BE2C (cell line): ENCODE measurements around the gene ZBTB8B.

ENCODE experiments used
- DNase-seq: peaks from one replicate; pipeline ENCODE4 v3.0.0-alpha.2; 2020
- H3K27me3 ChIP-seq: fragments of 250-450 bp; sonication (Bioruptor Pico); 2 replicates; pipeline ENCODE4 v1.5.1; 2020; ENCODE audit warnings: mild to moderate bottlenecking
- H3K36me3 ChIP-seq: fragments of 250-450 bp; sonication (Bioruptor Pico); 2 replicates; pipeline ENCODE4 v1.5.1; 2020; ENCODE audit warnings: mild to moderate bottlenecking
- H3K4me1 ChIP-seq: fragments of 250-450 bp; sonication (Bioruptor Pico); 2 replicates; pipeline ENCODE4 v1.5.1; 2020
- H3K4me3 ChIP-seq: 2 replicates; pipeline ENCODE4 v1.5.1; 2011; ENCODE audit warnings: low read depth, low read length
- H3K9me3 ChIP-seq: fragments of 250-450 bp; sonication (Bioruptor Pico); 2 replicates; pipeline ENCODE4 v1.5.1; 2020
- CTCF ChIP-seq: IDR thresholded peaks from 2 replicates; pipeline ENCODE4 v1.5.1; 2012; ENCODE audit warnings: mild to moderate bottlenecking, low read depth, low read length

Gene ZBTB8B

GRCh38 chr1:32487182-32487581, 22.3 kb downstream of the ZBTB8B start:
- H3K27me3 ChIP-seq: no peaks in the 10 kb centered on the region
- no peaks in the 10 kb centered on the region for H3K36me3 ChIP-seq
- no peak overlapping the region for H3K4me3 ChIP-seq
- DNase-seq: no peak
- H3K9me3 ChIP-seq: no peaks in the 10 kb centered on the region
- H3K4me1 ChIP-seq: no peaks in the 10 kb centered on the region
- no peak for TF ChIP-seq CTCF

GRCh38 chr1:32489774-32490454, 25.0 kb downstream of the ZBTB8B start:
- DNase-seq: no peak
- TF ChIP-seq CTCF: no peak
- Histone ChIP-seq H3K36me3 (no peaks in the 10 kb centered on the region), H3K4me1 (no peaks in the 10 kb centered on the region), H3K9me3 (no peaks in the 10 kb centered on the region), H3K4me3 (no peak overlapping the region), H3K27me3 (no peaks in the 10 kb centered on the region)

GRCh38 chr1:32491386-32491785, 26.5 kb downstream of the ZBTB8B start:
- Histone ChIP-seq H3K4me1 (no peaks in the 10 kb centered on the region; the same call in 1 of the 2 replicates), H3K27me3 (no peaks in the 10 kb centered on the region), H3K36me3 (no peaks in the 10 kb centered on the region), H3K9me3 (no peaks in the 10 kb centered on the region), H3K4me3 (no peak overlapping the region)
- no peak for TF ChIP-seq CTCF
- no peak for DNase-seq

- DNase-seq: peak; percentile 55
- Histone ChIP-seq H3K27me3 (no peaks in the 10 kb centered on the region), H3K4me1 (no peaks in the 10 kb centered on the region; the same call in 1 of the 2 replicates), H3K9me3 (no peaks in the 10 kb centered on the region), H3K4me3 (no peak overlapping the region), H3K36me3 (no peaks in the 10 kb centered on the region)
- TF ChIP-seq CTCF: no peak
Observed at GRCh38 chr1:32494196-32494595, 29.3 kb downstream of the ZBTB8B start.

GRCh38 chr1:32494711-32495337, 30.0 kb downstream of the ZBTB8B start:
- no peak overlapping the region for H3K4me3 ChIP-seq
- H3K4me1 ChIP-seq: no peaks in the 10 kb centered on the region; the same call in 1 of the 2 replicates
- H3K36me3 ChIP-seq: no peaks in the 10 kb centered on the region
- DNase-seq: no peak
- no peaks in the 10 kb centered on the region for H3K27me3 ChIP-seq
- H3K9me3 ChIP-seq: no peaks in the 10 kb centered on the region
- TF ChIP-seq CTCF: no peak

- TF ChIP-seq CTCF: no peak
Observed at GRCh38 chr1:32496127-32496526, 31.3 kb downstream of the ZBTB8B start.

More at GRCh38 chr1:32496127-32496526, 31.3 kb downstream of the ZBTB8B start:
- Histone ChIP-seq H3K9me3 (no peaks in the 10 kb centered on the region), H3K27me3 (no peaks in the 10 kb centered on the region), H3K4me3 (no peak overlapping the region), H3K4me1 (no peaks in the 10 kb centered on the region; the same call in 1 of the 2 replicates), H3K36me3 (no peaks in the 10 kb centered on the region)
- no peak for DNase-seq
